ENCODE measurements around the gene TNIP2.
A peak's percentile ranks its signal among the peaks of the same experiment; 100 is the strongest.

Gene TNIP2

DNA sequence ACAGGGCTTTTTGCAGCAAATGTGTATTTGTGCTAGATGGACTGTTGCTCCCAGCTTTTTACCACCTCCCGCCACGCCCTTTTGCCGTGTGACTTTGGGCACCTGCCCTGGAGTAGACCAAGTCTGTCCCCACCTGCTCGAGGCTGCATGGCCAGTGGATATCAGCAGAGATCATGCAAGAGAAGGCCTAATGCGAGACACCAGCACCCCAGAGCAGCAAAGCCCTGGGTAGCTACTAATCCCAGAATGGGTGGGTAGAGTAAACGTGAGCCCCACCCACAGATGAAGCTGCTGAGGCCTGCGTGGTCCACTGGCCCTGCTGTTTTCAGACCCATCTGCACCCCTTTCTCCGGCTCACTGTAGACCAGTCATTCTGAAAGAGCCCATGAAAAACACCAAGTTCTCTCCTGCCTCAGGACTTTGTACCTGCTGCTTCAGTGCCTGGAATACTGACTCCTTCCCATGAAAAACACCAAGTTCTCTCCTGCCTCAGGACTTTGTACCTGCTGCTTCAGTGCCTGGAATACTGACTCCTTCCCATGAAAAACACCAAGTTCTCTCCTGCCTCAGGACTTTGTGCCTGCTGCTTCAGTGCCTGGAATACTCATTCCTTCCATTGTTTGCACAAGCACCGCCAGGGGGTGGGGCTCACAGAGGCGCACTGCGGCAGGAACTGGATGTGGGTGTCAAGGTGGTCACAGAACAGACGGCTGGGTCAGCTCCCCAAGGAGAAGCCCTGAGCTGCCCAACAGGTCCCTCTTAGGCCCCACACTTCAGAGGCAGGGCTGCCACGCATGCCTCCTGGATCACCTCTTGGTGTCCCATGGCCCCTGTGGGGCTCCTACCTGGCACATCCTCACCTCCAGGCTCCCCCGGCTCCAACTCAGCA, 5.1 kb upstream of the TNIP2 start:
- Histone ChIP-seq H3K79me2 (ENCODE audit: low read length) (no peaks in the 10 kb centered on the region), H3K27me3 (ENCODE audit: low read depth, low read length) (peaks cover 5% of the 10 kb centered on the region; the same call in 1 of the 2 replicates), H3K9ac (ENCODE audit: low read length) (no peak overlapping the region), H3K4me1 (ENCODE audit: low read length) (peaks cover 19% of the 10 kb centered on the region), H3K27ac (ENCODE audit: low read length) (no peak overlapping the region), H3K36me3 (replicated peaks; ENCODE audit: low read depth, low read length) (no peaks in the 10 kb centered on the region), H4K20me1 (ENCODE audit: insufficient read depth, low read length) (no peaks in the 10 kb centered on the region), H3K9me3 (ENCODE audit: insufficient read depth, low read length) (no peaks in the 10 kb centered on the region), H2AFZ (ENCODE audit: low read depth, low read length) (no peak overlapping the region), H3K4me3 (ENCODE audit: low read length) (no peak overlapping the region), H3K4me2 (ENCODE audit: low read length) (no peak overlapping the region)
- TF ChIP-seq EZH2phosphoT487 (IDR thresholded peaks at IDR 0.05; ENCODE audit: low read depth) (no peak), CTCF (IDR thresholded peaks at IDR 0.05; ENCODE audit: low read depth, low read length) (no peak)

GRCh38 chr4:2757426-2757825, 1.3 kb upstream of the TNIP2 start:
- Histone ChIP-seq H3K4me2 (ENCODE audit: low read length) (no peak overlapping the region), H2AFZ (ENCODE audit: low read depth, low read length) (no peak overlapping the region), H3K4me3 (ENCODE audit: low read length) (no peak overlapping the region), H3K4me1 (ENCODE audit: low read length) (peaks cover 18% of the 10 kb centered on the region; the same call in 1 of the 2 replicates), H3K27ac (ENCODE audit: low read length) (no peak overlapping the region), H4K20me1 (ENCODE audit: insufficient read depth, low read length) (0 out of 2 replicates have a peak, but pooled peaks cover 3% of the 10 kb centered on the region), H3K9ac (ENCODE audit: low read length) (no peak overlapping the region), H3K9me3 (ENCODE audit: insufficient read depth, low read length) (no peaks in the 10 kb centered on the region), H3K79me2 (ENCODE audit: low read length) (peaks cover 19% of the 10 kb centered on the region), H3K27me3 (ENCODE audit: low read depth, low read length) (peaks cover 5% of the 10 kb centered on the region; the same call in 1 of the 2 replicates), H3K36me3 (replicated peaks; ENCODE audit: low read depth, low read length) (peaks cover 1% of the 10 kb centered on the region)
- TF ChIP-seq EZH2phosphoT487 (IDR thresholded peaks at IDR 0.05; ENCODE audit: low read depth) (no peak), CTCF (IDR thresholded peaks at IDR 0.05; ENCODE audit: low read depth, low read length) (no peak)

GRCh38 chr4:2756691-2757350, 685 bp upstream of the TNIP2 start:
- peaks cover 3% of the 10 kb centered on the region for H3K36me3 ChIP-seq (replicated peaks; ENCODE audit: low read depth, low read length)
- H4K20me1 ChIP-seq (ENCODE audit: insufficient read depth, low read length): 0 out of 2 replicates have a peak, but pooled peaks cover 3% of the 10 kb centered on the region
- H3K27me3 ChIP-seq (ENCODE audit: low read depth, low read length): peaks cover 5% of the 10 kb centered on the region; the same call in 1 of the 2 replicates
- H3K4me1 ChIP-seq (ENCODE audit: low read length): peaks cover 17% of the 10 kb centered on the region; the same call in 1 of the 2 replicates
- TF ChIP-seq EZH2phosphoT487 (IDR thresholded peaks at IDR 0.05; ENCODE audit: low read depth) (no peak), CTCF (IDR thresholded peaks at IDR 0.05; ENCODE audit: low read depth, low read length) (no peak)
- H3K9ac ChIP-seq (ENCODE audit: low read length): peak overlapping the region; percentile 40
- H3K4me2 ChIP-seq (ENCODE audit: low read length): peak overlapping the region; percentile 74
- H3K79me2 ChIP-seq (ENCODE audit: low read length): peaks cover 21% of the 10 kb centered on the region
- H3K4me3 ChIP-seq (ENCODE audit: low read length): peak overlapping the region; percentile 74
- H3K9me3 ChIP-seq (ENCODE audit: insufficient read depth, low read length): no peaks in the 10 kb centered on the region
- peak overlapping the region; percentile 48; the same call in 1 of the 2 replicates for H2AFZ ChIP-seq (ENCODE audit: low read depth, low read length)
- no peak overlapping the region for H3K27ac ChIP-seq (ENCODE audit: low read length)

Measured in OCI-LY3 (cell line).